HG03469 (cell line): Measurements from ENCODE around the gene ARHGAP11B.
"Not testable (repeated sequence)": the region's sequence is repeated elsewhere in the genome, so short reads cannot be mapped to it uniquely, and the experiment has no call there.

Experiments used
- ATAC-seq: cut with Tn5 transposase; IDR thresholded peaks from one replicate; pipeline ENCODE4 v1.9.1; 2021; ENCODE audit warnings: mild to moderate bottlenecking, moderate library complexity, moderate number of reproducible peaks; ENCODE audit not compliant: unreplicated experiment

Gene ARHGAP11B

GRCh38 chr15:30625436-30626193 is at the start of gene ARHGAP11B:
Gene ARHGAP11B, plus strand, starts transcription at chr15:30626128.
- peak; percentile 83 for ATAC-seq

- ATAC-seq: not testable (repeated sequence)
Observed at GRCh38 chr15:30579394-30579970, 46.4 kb upstream of the ARHGAP11B start.

- ATAC-seq: not testable (repeated sequence)
Observed at GRCh38 chr15:30580716-30581115, 45.2 kb upstream of the ARHGAP11B start.

GRCh38 chr15:30598953-30599352 is 27.0 kb upstream of the ARHGAP11B start:
- not testable (repeated sequence) for ATAC-seq

- ATAC-seq: not testable (repeated sequence)
Observed at GRCh38 chr15:30603796-30604195, 22.1 kb upstream of the ARHGAP11B start, which contains the start of gene GOLGA8H. Gene GOLGA8H, plus strand, starts transcription at chr15:30604028. Its CDS starts 98 bp downstream, at chr15:30604126.

- ATAC-seq: not testable (repeated sequence)
Observed at GRCh38 chr15:30612271-30612670, 13.7 kb upstream of the ARHGAP11B start.

- not testable (repeated sequence) for ATAC-seq
Observed at GRCh38 chr15:30621342-30621741, 4.6 kb upstream of the ARHGAP11B start.

GRCh38 chr15:30626194-30626565 is 252 bp downstream of the ARHGAP11B start:
- ATAC-seq: not testable (repeated sequence)

- not testable (repeated sequence) for ATAC-seq
Observed at GRCh38 chr15:30626632-30627031, 704 bp downstream of the ARHGAP11B start.

- ATAC-seq: peak; percentile 98
Observed at GRCh38 chr15:30650012-30650929, 24.3 kb downstream of the ARHGAP11B start.

GRCh38 chr15:30661154-30661553 is 35.2 kb downstream of the ARHGAP11B start:
- ATAC-seq: not testable (repeated sequence)

GRCh38 chr15:30669621-30670020 is 43.7 kb downstream of the ARHGAP11B start:
- ATAC-seq: not testable (repeated sequence)

GRCh38 chr15:30670056-30670455 is 44.1 kb downstream of the ARHGAP11B start:
- no peak for ATAC-seq

- ATAC-seq: no peak
Observed at GRCh38 chr15:30671309-30671708, 45.4 kb downstream of the ARHGAP11B start.

GRCh38 chr15:30675126-30675525 is 49.2 kb downstream of the ARHGAP11B start:
- no peak for ATAC-seq

- ATAC-seq: not testable (repeated sequence)
Observed at GRCh38 chr15:30675891-30676290, 50.0 kb downstream of the ARHGAP11B start.

- not testable (repeated sequence) for ATAC-seq
Observed at GRCh38 chr15:30680997-30681396, 55.1 kb downstream of the ARHGAP11B start.

- ATAC-seq: not testable (repeated sequence)
Observed at GRCh38 chr15:30685709-30686285, 59.9 kb downstream of the ARHGAP11B start.

GRCh38 chr15:30686651-30687050 is 60.7 kb downstream of the ARHGAP11B start:
- ATAC-seq: not testable (repeated sequence)
